Tibial artery (tissue), 4 donors: ENCODE results near the gene SUSD3.

Experiments used
- DNase-seq, 2 donors: peaks; one replicate each; pipeline ENCODE4 v3.0.0-alpha.2; 2019
- H3K27ac ChIP-seq, 2 donors: fragments of 200-600 bp; sonication (generic) in 1 of 2; 1 replicate in 1 of 2; 2 replicates in 1 of 2; pipeline ENCODE4 v1.5.1; 2018 to 2019; ENCODE audit warnings: mild to moderate bottlenecking in 1 of 2
- H3K27me3 ChIP-seq, 2 donors: fragments of 200-600 bp; sonication (generic) in 1 of 2; one replicate each; pipeline versions ENCODE4 v1.5.1 to v1.6.0; 2016 to 2019
- H3K36me3 ChIP-seq, 3 donors: fragments of 200-600 bp; sonication (generic) in 2 of 3; one replicate each; pipeline ENCODE4 v1.5.1; 2016 to 2019; ENCODE audit warnings: mild to moderate bottlenecking in 2 of 3
- H3K4me1 ChIP-seq, 4 donors: fragments of 200-600 bp; sonication (generic) in 2 of 4; 1 replicate in 3 of 4; 2 replicates in 1 of 4; pipeline ENCODE4 v1.5.1; 2016 to 2019
- H3K4me3 ChIP-seq, 2 donors: fragments of 200-600 bp; sonication (generic) in 1 of 2; 1 replicate in 1 of 2; 2 replicates in 1 of 2; pipeline ENCODE4 v1.5.1; 2018 to 2019; ENCODE audit warnings: mild to moderate bottlenecking in 2 of 2
- H3K9me3 ChIP-seq, 3 donors: fragments of 200-600 bp; sonication (generic) in 1 of 3; one replicate each; pipeline ENCODE4 v1.5.1; 2016 to 2019
- intact Hi-C: fragments of 100-400 bp; cut with DNase I; formaldehyde crosslinking; loops from one replicate; pipeline ENCODE4 v1.15.0; 2023; ENCODE audit warnings: low total_unique reads
- TF ChIP-seq, protein P1 (sequence below), 2 experiments: fragments of 200-600 bp in 1 of 2; fragments of 450-650 bp in 1 of 2; IDR thresholded peaks; one replicate each; pipeline ENCODE4 v1.5.1; 2017 to 2019; ENCODE audit warnings: antibody characterized with exemption in 2 of 2, mild to moderate bottlenecking in 1 of 2, moderate library complexity in 1 of 2

Gene SUSD3

DNA sequence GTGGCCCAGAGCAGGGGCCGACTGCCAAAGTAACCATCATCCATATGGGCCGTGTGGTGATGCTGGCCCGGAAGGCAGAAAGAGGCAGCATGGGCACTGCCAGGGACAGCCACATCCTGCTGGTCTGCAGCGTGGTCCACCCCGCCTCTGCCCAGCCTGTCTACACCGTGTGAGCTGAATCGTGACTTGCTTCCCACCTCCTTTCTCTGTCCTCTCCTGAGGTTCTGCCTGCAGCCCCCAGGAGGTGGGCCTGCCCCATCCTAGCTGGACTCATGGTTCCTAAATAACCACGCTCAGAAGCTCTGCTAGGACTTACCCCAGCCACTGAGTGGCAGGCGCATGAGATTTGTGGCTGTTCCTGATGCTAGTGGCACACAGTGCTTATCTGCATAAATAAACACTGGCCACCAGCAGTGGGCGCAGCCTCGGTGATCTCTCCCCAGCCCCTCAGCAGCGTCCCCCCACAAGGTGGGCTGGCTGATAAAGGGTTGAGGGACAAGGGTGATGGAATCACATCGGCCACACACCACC is 22.6 kb upstream of the SUSD3 start:
- H3K27me3 ChIP-seq = peaks cover 0 to 15% of the 10 kb centered on the region in 2 donors
- no peak for DNase-seq
- intact Hi-C loops = no loop called here
- TF ChIP-seq, protein P1, sequence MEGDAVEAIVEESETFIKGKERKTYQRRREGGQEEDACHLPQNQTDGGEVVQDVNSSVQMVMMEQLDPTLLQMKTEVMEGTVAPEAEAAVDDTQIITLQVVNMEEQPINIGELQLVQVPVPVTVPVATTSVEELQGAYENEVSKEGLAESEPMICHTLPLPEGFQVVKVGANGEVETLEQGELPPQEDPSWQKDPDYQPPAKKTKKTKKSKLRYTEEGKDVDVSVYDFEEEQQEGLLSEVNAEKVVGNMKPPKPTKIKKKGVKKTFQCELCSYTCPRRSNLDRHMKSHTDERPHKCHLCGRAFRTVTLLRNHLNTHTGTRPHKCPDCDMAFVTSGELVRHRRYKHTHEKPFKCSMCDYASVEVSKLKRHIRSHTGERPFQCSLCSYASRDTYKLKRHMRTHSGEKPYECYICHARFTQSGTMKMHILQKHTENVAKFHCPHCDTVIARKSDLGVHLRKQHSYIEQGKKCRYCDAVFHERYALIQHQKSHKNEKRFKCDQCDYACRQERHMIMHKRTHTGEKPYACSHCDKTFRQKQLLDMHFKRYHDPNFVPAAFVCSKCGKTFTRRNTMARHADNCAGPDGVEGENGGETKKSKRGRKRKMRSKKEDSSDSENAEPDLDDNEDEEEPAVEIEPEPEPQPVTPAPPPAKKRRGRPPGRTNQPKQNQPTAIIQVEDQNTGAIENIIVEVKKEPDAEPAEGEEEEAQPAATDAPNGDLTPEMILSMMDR (IDR thresholded peaks at IDR 0.05) = no peak
- H3K9me3 ChIP-seq = no peaks in the 10 kb centered on the region
- no peak overlapping the region for H3K4me3 ChIP-seq
- H3K4me1 ChIP-seq = no peaks in the 10 kb centered on the region
- no peaks in the 10 kb centered on the region for H3K36me3 ChIP-seq
- H3K27ac ChIP-seq = no peak overlapping the region

DNA sequence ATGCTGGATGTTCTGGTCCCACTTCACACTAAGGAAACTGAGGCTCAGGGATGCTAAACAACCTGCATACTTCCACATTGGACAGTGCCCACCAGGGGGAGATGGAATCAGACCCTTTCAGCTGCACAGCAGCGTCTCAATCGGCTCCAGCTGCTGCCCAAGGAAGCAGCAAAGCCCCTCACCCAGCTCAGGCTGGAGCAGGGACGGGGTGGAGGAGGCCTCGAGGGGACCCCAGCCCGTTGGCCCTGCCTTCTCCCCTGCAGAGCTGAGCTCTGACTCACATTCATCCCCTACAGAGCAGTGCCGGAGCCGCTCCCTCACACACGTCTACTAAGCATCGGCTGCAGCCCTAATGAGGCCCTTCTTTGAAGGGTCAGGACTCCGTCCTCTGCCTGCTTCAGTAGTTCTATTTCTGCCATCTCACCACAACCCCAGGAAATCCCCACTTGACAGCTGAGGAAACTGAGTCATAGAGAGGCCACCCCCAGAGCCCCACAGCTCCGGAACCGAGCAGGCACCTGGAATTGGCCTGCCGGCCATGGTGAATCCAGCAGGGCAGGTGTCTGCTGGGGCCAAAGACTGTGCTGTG is 21.5 kb upstream of the SUSD3 start:
- H3K27me3 ChIP-seq = peaks cover 0 to 15% of the 10 kb centered on the region in 2 donors
- no peak for DNase-seq
- no peaks in the 10 kb centered on the region for H3K4me1 ChIP-seq
- TF ChIP-seq, protein P1 (IDR thresholded peaks at IDR 0.05) = no peak
- no peak overlapping the region for H3K27ac ChIP-seq
- no peaks in the 10 kb centered on the region for H3K36me3 ChIP-seq
- no peak overlapping the region for H3K4me3 ChIP-seq
- no peaks in the 10 kb centered on the region for H3K9me3 ChIP-seq
- intact Hi-C loops = no loop called here

DNA sequence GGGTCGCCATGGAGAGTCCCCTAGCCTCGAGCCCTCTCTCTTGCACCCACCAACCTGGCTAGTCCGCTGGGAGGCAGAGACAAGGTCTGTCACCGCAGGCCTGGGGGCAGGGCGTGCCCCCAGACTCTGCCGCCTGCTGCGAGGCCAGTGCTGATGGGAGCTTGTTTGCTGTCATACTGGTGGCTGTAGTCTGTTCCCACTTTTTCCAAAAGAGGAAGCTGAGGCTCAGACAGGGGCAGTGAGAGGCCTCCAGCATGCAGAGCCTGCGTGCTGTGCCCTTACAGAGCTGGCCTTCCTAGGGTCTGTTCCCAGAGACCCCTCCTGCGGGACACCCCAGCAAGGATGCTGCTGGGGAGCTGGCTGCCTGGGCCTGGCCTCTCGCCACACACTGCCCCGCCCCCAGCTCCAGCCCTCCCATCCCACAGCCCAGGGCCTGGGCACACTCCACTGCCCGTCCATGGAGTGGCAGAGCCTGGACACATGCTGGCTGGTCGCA is 21.0 kb upstream of the SUSD3 start:
- H3K36me3 ChIP-seq = no peaks in the 10 kb centered on the region
- TF ChIP-seq, protein P1 (IDR thresholded peaks at IDR 0.05) = no peak
- no peak overlapping the region for H3K4me3 ChIP-seq
- H3K27me3 ChIP-seq = peaks cover 0 to 15% of the 10 kb centered on the region in 2 donors
- H3K4me1 ChIP-seq = no peaks in the 10 kb centered on the region
- no peak for DNase-seq
- intact Hi-C loops = no loop called here
- H3K9me3 ChIP-seq = no peaks in the 10 kb centered on the region
- H3K27ac ChIP-seq = no peak overlapping the region

DNA sequence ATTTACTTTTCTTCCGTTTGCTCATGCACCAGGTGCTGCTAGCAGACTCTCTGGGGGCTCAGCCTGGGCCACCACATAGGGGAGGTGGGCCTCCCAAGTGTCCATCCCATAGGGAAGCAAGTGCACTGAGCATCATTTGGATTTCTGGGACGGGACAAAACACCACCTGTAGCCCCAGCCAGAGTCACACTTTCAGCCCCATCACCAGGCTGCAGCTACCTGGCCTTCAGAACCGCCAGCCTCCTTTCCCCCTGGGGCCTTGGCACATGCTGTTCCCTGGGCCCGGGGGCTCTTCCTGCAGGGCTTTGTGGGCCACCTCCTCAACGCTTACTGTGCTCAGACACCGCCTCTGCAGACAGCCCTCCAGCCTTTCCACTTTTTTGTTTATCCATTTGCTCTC is 19.6 kb upstream of the SUSD3 start:
- TF ChIP-seq, protein P1 (IDR thresholded peaks at IDR 0.05) = no peak
- Histone ChIP-seq H3K4me1 (no peaks in the 10 kb centered on the region), H3K36me3 (no peaks in the 10 kb centered on the region), H3K27ac (no peak overlapping the region), H3K9me3 (no peaks in the 10 kb centered on the region), H3K4me3 (no peak overlapping the region), H3K27me3 (peaks cover 0 to 15% of the 10 kb centered on the region in 2 donors)
- intact Hi-C loops = no loop called here
- DNase-seq = no peak

DNA sequence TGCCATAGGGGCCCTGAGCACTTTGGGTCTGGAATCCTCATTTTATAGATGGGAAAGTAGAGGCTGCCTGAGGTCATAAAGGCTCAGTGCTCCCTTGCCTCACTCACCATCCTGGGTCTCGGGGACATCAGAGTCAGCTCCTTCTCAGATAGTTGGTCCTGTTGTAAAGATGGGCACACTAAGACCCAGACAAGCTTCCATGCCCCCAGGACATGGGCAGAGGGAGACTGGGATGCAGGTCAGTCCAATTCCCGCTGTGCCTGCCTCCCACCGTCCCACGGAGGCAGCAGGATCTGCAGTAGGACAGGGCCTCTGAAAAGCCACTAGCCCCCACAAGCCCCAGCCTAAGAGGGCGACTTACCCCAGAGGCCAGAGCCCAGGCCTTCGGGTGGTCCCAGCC is 19.0 kb upstream of the SUSD3 start:
- TF ChIP-seq, protein P1 (IDR thresholded peaks at IDR 0.05) = no peak
- H3K4me1 ChIP-seq = no peaks in the 10 kb centered on the region
- H3K27me3 ChIP-seq = peaks cover 0 to 14% of the 10 kb centered on the region in 2 donors
- intact Hi-C loops = no loop called here
- H3K36me3 ChIP-seq = no peaks in the 10 kb centered on the region
- H3K9me3 ChIP-seq = no peaks in the 10 kb centered on the region
- DNase-seq = no peak
- no peak overlapping the region for H3K4me3 ChIP-seq
- H3K27ac ChIP-seq = no peak overlapping the region
